ENCODE results near the gene GDPD3.
"Not testable (repeated sequence)": the region's sequence is repeated elsewhere in the genome, so short reads cannot be mapped to it uniquely, and the experiment has no call there.

Gene GDPD3

DNA sequence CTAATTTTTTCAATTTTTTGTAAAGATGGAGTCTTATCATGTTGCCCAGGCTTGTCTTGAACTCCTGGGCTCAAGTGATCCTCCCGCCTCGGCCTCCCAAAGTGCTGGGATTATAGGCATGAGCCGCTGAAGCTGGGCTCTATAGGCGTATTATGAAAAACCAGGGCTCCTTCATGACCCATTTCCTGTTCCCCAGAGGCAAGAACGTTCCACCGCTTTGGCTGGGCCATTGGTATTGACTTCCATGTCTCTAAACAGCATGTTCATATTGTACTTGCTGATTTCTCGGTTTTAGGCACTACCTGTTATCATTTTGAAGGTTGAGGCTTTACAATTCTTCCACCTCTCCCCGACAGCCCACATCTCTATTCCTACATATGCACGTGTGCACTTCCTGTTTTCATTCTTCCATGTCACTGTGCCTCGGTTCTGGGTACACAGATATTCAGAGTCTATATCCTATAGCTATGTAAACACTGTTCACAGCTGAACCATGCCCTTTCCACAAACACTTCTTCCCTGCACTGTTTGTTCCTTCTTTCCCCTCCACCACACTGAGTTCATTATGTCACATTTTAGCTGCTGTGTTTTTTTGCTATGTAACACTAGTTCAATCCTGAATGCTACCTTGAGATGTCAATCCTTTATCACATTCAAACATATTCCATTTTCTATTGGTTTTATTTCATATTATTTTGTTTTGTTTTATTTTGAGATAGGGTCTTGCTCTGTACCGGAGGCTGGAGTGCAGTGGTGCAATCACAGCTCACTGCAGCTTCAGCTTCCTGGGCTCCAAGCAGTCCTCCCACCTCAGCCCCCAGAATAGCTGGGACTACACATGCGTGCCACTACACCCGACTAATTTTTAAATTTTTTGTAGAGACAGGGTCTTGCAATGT lies 26.5 kb upstream of the GDPD3 start:
- DNase-seq (no peak), ATAC-seq (no peak)
- Mint-ChIP-seq H3K4me3 (no peak overlapping the region), H3K36me3 (ENCODE audit: low read depth) (no peaks in the 10 kb centered on the region), H3K9me3 (no peaks in the 10 kb centered on the region), H3K4me1 (peaks cover 25% of the 10 kb centered on the region), H3K27ac (peak overlapping the region; percentile 61), H3K27me3 (no peaks in the 10 kb centered on the region)

DNA sequence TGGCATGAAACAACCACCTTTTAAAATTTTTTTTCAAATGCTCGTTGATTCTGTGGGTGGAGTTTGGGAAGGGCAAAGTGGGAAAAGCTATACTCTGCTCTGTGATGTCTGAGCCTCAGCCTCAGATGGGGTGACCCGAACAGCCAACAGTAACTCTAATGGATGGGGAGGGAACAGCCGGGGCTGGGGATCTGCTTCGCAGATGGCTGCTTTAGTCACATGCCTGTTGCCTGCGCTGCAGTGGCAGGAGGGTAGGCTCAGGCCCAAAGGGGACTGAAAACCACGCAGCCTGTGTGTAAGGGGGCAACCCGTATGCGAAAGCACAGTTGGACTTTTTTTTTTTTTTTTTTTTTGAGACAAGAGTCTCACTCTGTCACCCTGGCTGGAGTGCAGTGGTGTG lies 24.6 kb upstream of the GDPD3 start:
- Mint-ChIP-seq H3K9me3 (no peaks in the 10 kb centered on the region), H3K4me1 (peaks cover 18% of the 10 kb centered on the region), H3K27me3 (no peaks in the 10 kb centered on the region), H3K4me3 (no peak overlapping the region), H3K27ac (no peak overlapping the region), H3K36me3 (ENCODE audit: low read depth) (no peaks in the 10 kb centered on the region)
- DNase-seq (no peak), ATAC-seq (no peak)

DNA sequence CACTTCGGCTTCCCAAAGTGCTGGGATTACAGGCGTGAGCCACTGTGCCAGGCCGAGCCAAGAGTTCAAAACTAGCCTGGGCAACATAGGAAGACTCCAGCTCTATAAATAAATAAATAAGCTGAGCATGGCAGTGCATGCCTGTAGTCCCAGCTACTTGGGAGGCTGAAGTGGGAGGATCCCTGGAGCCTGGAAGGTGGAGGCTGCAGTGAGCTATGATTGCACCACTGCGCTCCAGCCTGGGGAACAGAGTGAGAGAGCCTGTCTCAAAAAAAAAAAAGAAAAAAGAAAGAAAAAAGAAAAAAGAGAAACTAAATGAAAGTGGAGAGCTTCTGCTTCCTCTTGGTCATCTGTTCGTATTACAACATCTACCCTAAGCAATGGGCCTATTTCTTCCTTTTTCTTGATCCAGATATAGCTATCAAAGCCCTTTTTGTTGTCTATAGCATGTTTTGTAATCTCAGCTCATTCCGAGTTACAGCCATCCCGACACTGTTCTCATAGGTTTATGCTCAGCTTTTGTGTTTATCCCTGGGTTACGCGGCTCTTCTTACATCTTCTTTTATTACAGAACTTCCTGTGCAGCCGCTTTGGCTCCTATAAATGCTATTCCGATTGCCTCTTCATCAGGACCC lies 23.8 kb upstream of the GDPD3 start:
- ATAC-seq: no peak
- Mint-ChIP-seq H3K27ac (no peak overlapping the region), H3K9me3 (no peaks in the 10 kb centered on the region), H3K4me1 (peaks cover 12% of the 10 kb centered on the region), H3K4me3 (no peak overlapping the region), H3K27me3 (no peaks in the 10 kb centered on the region), H3K36me3 (ENCODE audit: low read depth) (no peaks in the 10 kb centered on the region)
- DNase-seq: no peak

DNA sequence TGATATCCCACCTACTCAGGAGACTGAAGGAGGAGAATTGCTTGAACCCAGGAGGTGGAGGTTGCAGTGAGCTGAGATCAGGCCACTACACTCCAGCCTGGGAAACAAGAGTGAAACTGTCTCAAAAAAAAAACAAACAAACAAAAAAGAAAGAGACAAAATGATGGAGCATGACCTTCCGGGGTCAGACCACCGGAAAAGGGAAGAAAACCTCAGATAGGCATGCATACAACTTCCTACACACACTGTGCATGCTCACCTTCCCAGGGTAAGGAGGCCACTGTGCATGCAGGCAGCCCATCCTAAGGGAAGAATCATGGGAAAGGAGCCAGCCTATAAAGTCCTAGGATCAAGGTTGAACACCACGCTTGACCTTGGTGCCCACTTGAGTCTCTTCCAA lies 19.3 kb upstream of the GDPD3 start:
- Mint-ChIP-seq H3K9me3 (no peaks in the 10 kb centered on the region), H3K36me3 (ENCODE audit: low read depth) (no peaks in the 10 kb centered on the region), H3K27ac (no peak overlapping the region), H3K4me1 (peaks cover 4% of the 10 kb centered on the region), H3K27me3 (no peaks in the 10 kb centered on the region), H3K4me3 (no peak overlapping the region)
- no peak for ATAC-seq
- no peak for DNase-seq

DNA sequence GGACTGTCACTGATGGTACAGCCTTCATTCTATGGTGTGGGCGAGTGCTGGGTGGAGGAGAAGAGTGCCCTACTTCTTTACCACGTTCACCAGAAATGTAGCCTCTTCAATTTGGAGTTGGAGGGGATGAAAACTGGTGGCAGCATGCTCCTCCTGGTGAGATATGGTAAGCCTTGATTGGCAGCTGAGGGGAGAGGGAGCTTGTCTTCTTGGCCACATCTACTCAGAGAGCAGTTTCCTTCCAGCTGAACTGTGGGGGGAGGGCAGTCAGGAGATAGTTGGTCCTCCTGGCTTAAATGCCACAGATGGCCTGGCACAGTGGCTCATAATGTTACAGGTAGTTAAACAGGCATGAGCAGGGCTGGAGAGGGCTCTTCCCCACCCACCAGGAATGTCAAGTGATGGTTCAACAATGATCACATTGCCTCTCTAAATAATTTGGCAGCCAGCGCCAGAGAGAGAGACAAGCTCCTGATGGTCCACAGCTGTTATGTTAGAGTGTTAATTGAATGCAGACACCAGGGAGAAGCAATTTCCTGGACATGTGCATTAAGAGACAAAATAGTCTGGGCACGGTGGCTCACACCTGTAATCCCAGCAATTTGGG lies 18.6 kb upstream of the GDPD3 start:
- DNase-seq (no peak), ATAC-seq (no peak)
- no peak overlapping the region for H3K4me3 Mint-ChIP-seq
- no peaks in the 10 kb centered on the region for H3K9me3 Mint-ChIP-seq
- peak overlapping the region; percentile 23 for H3K27ac Mint-ChIP-seq
- H3K27me3 Mint-ChIP-seq: no peaks in the 10 kb centered on the region
- H3K36me3 Mint-ChIP-seq (ENCODE audit: low read depth): no peaks in the 10 kb centered on the region
- H3K4me1 Mint-ChIP-seq: peaks cover 6% of the 10 kb centered on the region

DNA sequence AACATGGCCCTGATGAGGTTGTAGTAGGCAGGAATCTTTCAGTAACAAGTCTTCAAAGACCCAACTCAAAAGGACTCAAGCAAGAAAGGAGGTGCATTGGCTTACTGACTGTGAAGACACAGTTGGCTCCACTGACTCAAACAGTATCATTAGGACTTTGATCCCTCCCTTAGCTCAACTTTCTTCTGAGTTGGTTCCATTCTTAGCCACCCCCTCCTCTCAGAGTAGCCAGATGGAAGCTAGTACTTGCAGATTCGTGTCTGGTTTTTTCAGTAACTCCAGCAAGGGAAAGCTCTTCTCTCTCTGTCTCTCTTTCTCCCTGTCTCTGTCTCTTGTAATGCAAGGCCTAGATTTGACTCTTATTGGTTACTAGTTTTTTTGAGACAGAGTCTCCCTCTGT lies 14.7 kb upstream of the GDPD3 start:
- no peak for ATAC-seq
- Mint-ChIP-seq H3K27me3 (no peaks in the 10 kb centered on the region), H3K27ac (no peak overlapping the region), H3K4me1 (peaks cover 15% of the 10 kb centered on the region), H3K9me3 (no peaks in the 10 kb centered on the region), H3K36me3 (ENCODE audit: low read depth) (no peaks in the 10 kb centered on the region), H3K4me3 (no peak overlapping the region)
- no peak for DNase-seq

DNA sequence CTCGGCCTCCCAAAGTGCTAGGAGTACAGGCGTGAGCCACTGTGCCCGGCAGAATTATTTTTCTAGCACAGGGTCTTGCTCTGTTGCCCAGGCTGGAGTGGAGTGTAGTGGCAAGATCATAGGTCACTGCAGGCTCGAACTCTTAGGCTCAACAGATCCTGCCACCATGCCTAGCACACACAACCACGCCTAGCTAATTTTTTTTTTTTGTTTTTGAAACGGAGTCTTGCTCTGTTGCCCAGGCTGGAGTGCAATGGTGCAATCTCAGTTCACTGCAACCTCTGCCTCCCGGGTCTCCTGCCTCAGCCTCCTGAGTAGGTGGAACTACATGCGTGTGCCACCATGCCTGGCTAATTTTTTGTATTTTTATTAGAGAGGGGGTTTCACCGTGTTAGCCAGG lies 12.4 kb upstream of the GDPD3 start:
- not testable (repeated sequence) for H3K36me3 Mint-ChIP-seq (ENCODE audit: low read depth); DNase-seq; H3K27me3 Mint-ChIP-seq; H3K27ac Mint-ChIP-seq; H3K9me3 Mint-ChIP-seq; H3K4me3 Mint-ChIP-seq; ATAC-seq
- H3K4me1 Mint-ChIP-seq: peaks cover 25% of the 10 kb centered on the region

DNA sequence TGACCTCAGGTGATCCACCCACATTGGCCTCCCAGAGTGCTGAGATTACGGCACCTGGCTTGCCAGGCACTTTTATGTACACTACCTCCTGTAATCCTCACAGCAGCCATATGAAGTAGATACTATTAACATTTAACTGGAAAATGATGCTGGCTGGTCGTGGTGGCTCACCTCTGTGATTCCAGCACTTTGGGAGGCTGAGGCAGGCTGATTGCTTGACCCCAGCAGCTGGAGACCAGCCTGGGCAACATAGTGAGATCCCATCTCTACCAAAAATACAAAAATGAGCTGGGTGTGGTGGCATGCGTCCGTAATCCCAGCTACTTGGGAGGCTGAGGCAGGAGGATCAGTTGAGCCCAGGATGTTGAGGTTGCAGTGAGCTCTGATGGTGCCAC lies 11.6 kb upstream of the GDPD3 start:
- ATAC-seq: no peak
- Mint-ChIP-seq H3K36me3 (ENCODE audit: low read depth) (no peaks in the 10 kb centered on the region), H3K4me1 (peaks cover 24% of the 10 kb centered on the region), H3K9me3 (no peaks in the 10 kb centered on the region), H3K4me3 (no peak overlapping the region), H3K27me3 (no peaks in the 10 kb centered on the region), H3K27ac (no peak overlapping the region)
- no peak for DNase-seq

DNA sequence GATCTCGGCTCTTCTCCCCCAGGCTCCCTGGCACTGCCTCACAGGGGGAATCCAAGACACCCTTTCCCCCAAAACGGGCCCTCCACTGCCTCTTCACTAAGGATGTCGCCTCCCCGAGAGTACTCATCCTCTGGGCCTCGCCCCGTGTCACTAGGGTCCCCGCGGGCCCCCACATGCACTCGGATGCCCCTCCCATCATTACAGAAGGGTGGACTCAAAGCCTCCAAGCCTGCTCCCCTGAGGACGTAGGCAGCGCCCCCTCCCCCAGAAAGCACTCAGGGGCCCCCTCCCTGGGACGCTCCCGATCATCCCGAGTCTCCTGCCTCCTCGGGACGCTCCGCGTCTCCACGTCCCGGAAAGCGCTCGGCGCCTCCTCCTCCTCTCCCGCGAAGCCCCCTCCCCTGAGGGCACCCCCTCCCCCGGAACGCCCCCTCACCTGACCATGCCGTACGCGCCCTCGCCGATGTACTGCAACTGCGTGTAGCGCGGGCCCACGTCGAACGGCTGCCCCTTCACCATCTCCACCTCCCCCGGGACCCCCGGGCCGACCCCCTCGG lies 9.3 kb upstream of the GDPD3 start:
- Mint-ChIP-seq H3K4me1 (peaks cover 28% of the 10 kb centered on the region), H3K9me3 (no peaks in the 10 kb centered on the region), H3K27ac (peak overlapping the region; percentile 76), H3K27me3 (no peaks in the 10 kb centered on the region), H3K4me3 (peak overlapping the region; percentile 82), H3K36me3 (ENCODE audit: low read depth) (peaks cover 3% of the 10 kb centered on the region)
- peak; percentile 18 for DNase-seq
- peak; percentile 34 for ATAC-seq

DNA sequence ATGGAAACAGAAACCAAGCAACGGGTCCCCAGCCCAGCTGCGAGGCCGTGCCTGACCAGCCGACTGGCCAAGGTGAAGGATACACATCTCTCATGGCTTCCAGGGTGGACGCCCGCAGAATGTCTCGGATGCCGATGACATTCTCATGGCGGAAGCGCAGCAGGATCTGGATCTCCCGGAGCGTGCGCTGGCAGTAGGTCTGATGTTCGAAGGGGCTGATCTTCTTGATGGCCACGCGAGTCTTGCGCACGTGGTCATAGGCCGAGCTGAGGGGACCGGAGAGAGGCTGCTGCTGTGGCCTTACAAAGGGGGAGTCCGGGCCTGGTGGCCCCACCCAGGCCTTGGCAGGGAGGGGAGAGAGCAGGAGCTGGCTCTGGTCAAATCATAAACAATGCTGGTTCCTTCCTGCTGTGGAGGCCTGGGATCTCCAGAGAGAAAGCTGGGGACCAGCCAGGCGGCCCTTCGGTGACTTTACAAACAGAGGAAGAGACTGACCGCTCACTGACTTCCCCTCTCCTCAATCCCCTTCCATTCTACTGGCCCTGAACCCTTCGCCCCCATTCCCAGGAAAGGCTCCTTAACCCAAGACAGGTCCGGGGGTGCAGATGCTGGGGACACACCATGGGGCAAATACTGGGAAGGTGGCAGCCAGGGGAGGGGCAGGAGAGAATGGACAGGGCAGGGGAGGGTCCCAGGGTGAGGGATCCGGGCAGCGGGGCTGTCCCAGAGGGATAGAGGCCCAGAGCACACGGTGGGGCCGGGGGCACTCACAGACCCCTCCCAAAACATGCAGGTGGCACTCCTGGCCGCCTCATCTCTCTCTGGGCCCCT lies 8.6 kb upstream of the GDPD3 start:
- Mint-ChIP-seq H3K4me1 (peaks cover 25% of the 10 kb centered on the region), H3K36me3 (ENCODE audit: low read depth) (peaks cover 3% of the 10 kb centered on the region), H3K4me3 (peak overlapping the region; percentile 82), H3K27ac (peak overlapping the region; percentile 76), H3K27me3 (no peaks in the 10 kb centered on the region), H3K9me3 (no peaks in the 10 kb centered on the region)
- DNase-seq (no peak), ATAC-seq (no peak)

DNA sequence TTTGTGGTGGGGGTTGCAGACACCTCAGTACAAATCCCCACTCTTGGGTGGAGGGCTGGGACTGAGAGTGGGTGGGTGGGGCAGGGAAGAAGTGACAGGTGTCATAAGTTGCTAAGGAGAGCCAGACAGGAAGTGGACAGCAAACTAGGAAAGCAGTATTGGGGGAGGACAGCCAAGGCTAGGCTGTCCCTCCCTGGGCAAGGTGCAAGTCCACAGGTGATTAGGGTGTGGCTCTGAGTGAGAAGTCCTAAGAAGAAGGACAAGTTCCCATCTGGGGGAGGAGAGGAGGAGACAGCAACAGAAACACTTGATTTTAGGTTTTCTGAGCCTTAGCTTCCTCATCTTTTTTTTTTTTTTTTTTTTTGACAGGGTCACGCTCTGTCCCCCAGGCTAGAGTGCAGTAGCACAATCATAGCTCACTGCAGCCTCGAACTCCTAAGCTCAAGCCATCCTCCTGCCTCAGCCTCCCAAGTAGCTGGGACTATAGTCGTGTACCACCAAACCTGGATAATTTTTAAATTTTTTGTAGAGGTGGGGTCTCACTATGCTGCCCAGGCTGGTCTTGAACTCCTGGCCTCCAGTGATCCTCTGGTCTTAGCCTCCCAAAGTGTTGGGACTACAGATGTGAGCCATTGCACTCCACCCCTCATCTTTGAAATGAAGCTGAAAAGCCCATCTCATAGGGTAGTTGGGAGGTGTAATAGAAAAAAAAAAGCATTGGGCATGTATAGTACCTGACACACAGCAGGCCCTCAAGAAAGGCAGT lies 7.2 kb upstream of the GDPD3 start:
- Mint-ChIP-seq H3K27ac (no peak overlapping the region), H3K27me3 (no peaks in the 10 kb centered on the region), H3K4me1 (peaks cover 19% of the 10 kb centered on the region), H3K4me3 (no peak overlapping the region), H3K9me3 (no peaks in the 10 kb centered on the region), H3K36me3 (ENCODE audit: low read depth) (peaks cover 3% of the 10 kb centered on the region)
- DNase-seq (no peak), ATAC-seq (no peak)

DNA sequence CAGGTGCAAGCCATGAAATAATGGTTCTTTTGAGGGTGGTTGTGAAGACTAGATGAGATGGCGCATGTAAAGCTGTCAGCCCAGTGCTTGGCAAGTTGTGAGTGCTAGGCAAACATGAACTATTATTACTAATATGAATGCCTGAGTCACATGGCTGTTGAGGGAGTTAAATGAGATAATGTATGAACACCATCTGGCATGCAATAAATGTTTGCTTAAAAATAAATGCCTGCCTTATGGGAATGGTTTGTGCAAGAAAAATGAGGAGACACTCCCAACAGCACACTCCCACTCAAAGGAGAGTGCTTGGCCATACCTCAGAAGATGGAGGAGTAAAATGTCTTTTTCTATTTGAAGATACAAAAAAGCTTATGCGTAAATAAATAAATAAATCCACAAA lies 6.1 kb upstream of the GDPD3 start:
- peaks cover 3% of the 10 kb centered on the region for H3K36me3 Mint-ChIP-seq (ENCODE audit: low read depth)
- H3K4me3 Mint-ChIP-seq: no peak overlapping the region
- no peaks in the 10 kb centered on the region for H3K27me3 Mint-ChIP-seq
- H3K27ac Mint-ChIP-seq: no peak overlapping the region
- H3K9me3 Mint-ChIP-seq: no peaks in the 10 kb centered on the region
- ATAC-seq (no peak), DNase-seq (no peak)
- H3K4me1 Mint-ChIP-seq: peaks cover 20% of the 10 kb centered on the region

DNA sequence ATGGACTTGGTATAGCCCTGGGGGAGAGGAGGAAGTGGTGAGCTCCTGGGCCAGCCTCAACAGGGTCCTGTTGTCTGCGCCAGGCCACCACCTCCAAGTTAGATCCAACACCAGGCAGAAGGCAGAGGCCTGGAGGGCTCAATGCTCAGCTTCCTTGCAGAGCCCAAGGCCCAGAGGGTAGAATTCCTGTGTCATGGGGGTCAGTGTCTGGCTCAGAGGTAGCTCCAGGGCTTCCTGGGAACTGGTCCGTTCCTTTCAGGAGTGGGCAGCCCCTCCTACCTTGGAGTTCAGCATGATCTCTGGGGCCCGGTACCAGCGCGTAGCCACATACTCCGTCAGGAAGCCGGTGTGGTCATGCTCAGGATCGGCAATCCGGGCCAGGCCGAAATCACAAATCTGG lies 4.4 kb upstream of the GDPD3 start:
- Mint-ChIP-seq H3K4me3 (no peak overlapping the region), H3K27ac (no peak overlapping the region), H3K27me3 (no peaks in the 10 kb centered on the region), H3K4me1 (peaks cover 19% of the 10 kb centered on the region), H3K36me3 (ENCODE audit: low read depth) (peaks cover 3% of the 10 kb centered on the region), H3K9me3 (no peaks in the 10 kb centered on the region)
- ATAC-seq: no peak
- DNase-seq: no peak

All from activated naive CD8-positive, alpha-beta T cell treated with anti-CD3 and anti-CD28 coated beads, Interleukin-2, amount 50 U/mL, for 24 hours (primary cell).